ENCODE data around the gene NUP62. TPM values are rescaled to one million over a fixed set of nuclear protein-coding genes. Genes with fewer than 3 reads are reported as not detected.

NUP62 gene
- total RNA-seq, 1 experiment from 2014 or later: 85.2 TPM

GRCh38 chr19:49892716-49893115 lies 36.6 kb downstream of the NUP62 start:
- TF ChIP-seq SP1 (IDR thresholded peaks at IDR 0.05; ENCODE audit: low read depth) (no peak), RAD21 (IDR thresholded peaks at IDR 0.05; ENCODE audit: low read depth) (no peak), EZH2 (IDR thresholded peaks at IDR 0.05) (no peak), JUND (IDR thresholded peaks at IDR 0.05) (no peak), POLR2A (IDR thresholded peaks at IDR 0.05; ENCODE audit: borderline replicate concordance, extremely low read depth, insufficient read depth, insufficient read length) (no peak), CBX3 (IDR thresholded peaks at IDR 0.05; ENCODE audit: low read depth) (no peak), FOSL1 (IDR thresholded peaks at IDR 0.05; ENCODE audit: low read depth) (no peak), EZH2phosphoT487 (IDR thresholded peaks at IDR 0.05; ENCODE audit: borderline replicate concordance) (no peak), POLR2AphosphoS5 (IDR thresholded peaks at IDR 0.05; ENCODE audit: low read depth, low read length) (no peak), CTCF (IDR thresholded peaks at IDR 0.05 in 2 of 3, conservative IDR thresholded peaks at IDR 0.05 in 1 of 3; ENCODE audit: borderline replicate concordance in 1 of 3, insufficient read depth in 1 of 3, low read depth in 2 of 3, low read length in 2 of 3) (no peak), MAX (IDR thresholded peaks at IDR 0.05) (no peak), YY1 (IDR thresholded peaks at IDR 0.05; ENCODE audit: extremely low read depth, insufficient replicate concordance, low read depth, low read length) (no peak), SIN3A (IDR thresholded peaks at IDR 0.05; ENCODE audit: low read depth) (no peak), CEBPB (IDR thresholded peaks at IDR 0.05; ENCODE audit: low read depth) (no peak)
- TF ChIP-seq, protein P1, sequence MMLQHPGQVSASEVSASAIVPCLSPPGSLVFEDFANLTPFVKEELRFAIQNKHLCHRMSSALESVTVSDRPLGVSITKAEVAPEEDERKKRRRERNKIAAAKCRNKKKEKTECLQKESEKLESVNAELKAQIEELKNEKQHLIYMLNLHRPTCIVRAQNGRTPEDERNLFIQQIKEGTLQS (IDR thresholded peaks at IDR 0.05): no peak
- TF ChIP-seq, protein P2, sequence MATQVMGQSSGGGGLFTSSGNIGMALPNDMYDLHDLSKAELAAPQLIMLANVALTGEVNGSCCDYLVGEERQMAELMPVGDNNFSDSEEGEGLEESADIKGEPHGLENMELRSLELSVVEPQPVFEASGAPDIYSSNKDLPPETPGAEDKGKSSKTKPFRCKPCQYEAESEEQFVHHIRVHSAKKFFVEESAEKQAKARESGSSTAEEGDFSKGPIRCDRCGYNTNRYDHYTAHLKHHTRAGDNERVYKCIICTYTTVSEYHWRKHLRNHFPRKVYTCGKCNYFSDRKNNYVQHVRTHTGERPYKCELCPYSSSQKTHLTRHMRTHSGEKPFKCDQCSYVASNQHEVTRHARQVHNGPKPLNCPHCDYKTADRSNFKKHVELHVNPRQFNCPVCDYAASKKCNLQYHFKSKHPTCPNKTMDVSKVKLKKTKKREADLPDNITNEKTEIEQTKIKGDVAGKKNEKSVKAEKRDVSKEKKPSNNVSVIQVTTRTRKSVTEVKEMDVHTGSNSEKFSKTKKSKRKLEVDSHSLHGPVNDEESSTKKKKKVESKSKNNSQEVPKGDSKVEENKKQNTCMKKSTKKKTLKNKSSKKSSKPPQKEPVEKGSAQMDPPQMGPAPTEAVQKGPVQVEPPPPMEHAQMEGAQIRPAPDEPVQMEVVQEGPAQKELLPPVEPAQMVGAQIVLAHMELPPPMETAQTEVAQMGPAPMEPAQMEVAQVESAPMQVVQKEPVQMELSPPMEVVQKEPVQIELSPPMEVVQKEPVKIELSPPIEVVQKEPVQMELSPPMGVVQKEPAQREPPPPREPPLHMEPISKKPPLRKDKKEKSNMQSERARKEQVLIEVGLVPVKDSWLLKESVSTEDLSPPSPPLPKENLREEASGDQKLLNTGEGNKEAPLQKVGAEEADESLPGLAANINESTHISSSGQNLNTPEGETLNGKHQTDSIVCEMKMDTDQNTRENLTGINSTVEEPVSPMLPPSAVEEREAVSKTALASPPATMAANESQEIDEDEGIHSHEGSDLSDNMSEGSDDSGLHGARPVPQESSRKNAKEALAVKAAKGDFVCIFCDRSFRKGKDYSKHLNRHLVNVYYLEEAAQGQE (IDR thresholded peaks at IDR 0.05; ENCODE audit: low read depth): no peak
- H3K27ac ChIP-seq (ENCODE audit: low read depth, low read length): no peak overlapping the region
- no peak overlapping the region for H3K4me3 ChIP-seq (replicated peaks in 1 of 2; ENCODE audit: low read depth in 1 of 2, low read length in 2 of 2)
- CTCF ChIA-PET: no interaction called here
- ATAC-seq (no peak), DNase-seq (ENCODE audit: low read depth, low spot score) (no peak)
- no TSS peak for BruUV-seq (replicated peaks)
- H3K79me2 ChIP-seq (ENCODE audit: insufficient read depth, low read length): no peaks in the 10 kb centered on the region
- no peak overlapping the region for H3K9ac ChIP-seq (ENCODE audit: low read length)
- RAD21 ChIA-PET (ENCODE audit: low non-redundant PET in 1 of 2, low total read pairs in 2 of 2, uncharacterized antibody in 2 of 2, unreplicated experiment in 2 of 2): no interaction called here
- no peaks in the 10 kb centered on the region for H3K9me2 ChIP-seq (ENCODE audit: insufficient read depth)
- peaks cover 6 to 18% of the 10 kb centered on the region in 2 experiments for H3K4me1 ChIP-seq (ENCODE audit: control insufficient read depth in 1 of 2, insufficient read depth in 2 of 2, low read length in 2 of 2)
- POLR2A ChIA-PET: no interaction called here
- H3K27me3 ChIP-seq (ENCODE audit: insufficient read depth, low read length): no peaks in the 10 kb centered on the region
- intact Hi-C loops (cut with micrococcal nuclease): no loop called here
- no peaks in the 10 kb centered on the region for H3K9me3 ChIP-seq (ENCODE audit: control insufficient read depth in 1 of 2, insufficient read depth in 1 of 2, low read depth in 1 of 2, low read length in 2 of 2)
- H2AFZ ChIP-seq (ENCODE audit: low read depth, low read length, poor library complexity, severe bottlenecking): no peak overlapping the region
- H3K4me2 ChIP-seq (ENCODE audit: low read length): no peak overlapping the region
- no peaks in the 10 kb centered on the region for H3K36me3 ChIP-seq (ENCODE audit: control insufficient read depth in 1 of 2, insufficient read depth in 2 of 2, low read length in 2 of 2)
- H4K20me1 ChIP-seq (ENCODE audit: insufficient read depth): no peaks in the 10 kb centered on the region
